GM21381 (cell line): Measurements from ENCODE around the gene PRSS27.
"Not testable (repeated sequence)": the region's sequence is repeated elsewhere in the genome, so short reads cannot be mapped to it uniquely, and the experiment has no call there.

Source experiments
- ATAC-seq: cut with Tn5 transposase; IDR thresholded peaks from one replicate; pipeline ENCODE4 v1.9.1; 2021; ENCODE audit warnings: mild to moderate bottlenecking, moderate library complexity; ENCODE audit not compliant: unreplicated experiment

The PRSS27 gene

DNA sequence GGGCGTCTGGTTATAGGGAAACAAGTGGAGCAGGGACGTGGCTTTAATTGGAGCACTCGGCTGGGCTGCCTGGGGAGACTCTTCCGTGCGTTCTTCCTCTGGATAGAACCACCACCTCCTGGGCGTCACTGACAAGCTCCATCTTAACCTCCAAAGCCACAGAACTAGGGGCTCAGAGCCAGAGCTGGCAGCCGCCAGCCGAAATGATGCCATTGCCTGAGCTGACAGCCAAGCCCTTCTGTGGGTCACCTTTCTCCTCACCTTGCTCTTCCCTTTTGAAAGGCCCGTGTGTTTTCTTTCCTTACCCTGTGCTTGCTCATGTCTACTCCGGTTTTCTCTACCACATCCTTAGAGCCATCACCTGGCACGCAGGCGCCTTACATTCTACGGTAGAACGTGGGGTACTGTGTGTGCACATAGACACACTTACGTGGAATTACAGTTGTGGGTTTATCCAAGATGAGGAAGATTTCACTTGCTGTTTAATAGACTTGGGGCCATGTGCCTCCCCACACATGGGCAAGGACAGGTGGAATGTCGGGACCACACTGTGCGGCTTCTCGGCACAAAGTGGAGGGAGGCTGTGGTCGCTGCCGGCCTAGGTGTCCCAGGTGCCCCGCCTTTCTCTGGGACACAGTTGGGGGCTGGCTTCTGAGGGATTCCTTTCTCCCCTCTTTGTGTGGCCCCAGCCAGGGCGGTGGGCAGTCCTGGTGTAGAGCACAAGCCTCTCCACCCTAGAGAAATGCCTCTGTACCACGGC is 41.6 kb downstream of the PRSS27 start:
- not testable (repeated sequence) for ATAC-seq

- not testable (repeated sequence) for ATAC-seq
Observed at GRCh38 chr16:2676937-2677336, 43.1 kb downstream of the PRSS27 start.

DNA sequence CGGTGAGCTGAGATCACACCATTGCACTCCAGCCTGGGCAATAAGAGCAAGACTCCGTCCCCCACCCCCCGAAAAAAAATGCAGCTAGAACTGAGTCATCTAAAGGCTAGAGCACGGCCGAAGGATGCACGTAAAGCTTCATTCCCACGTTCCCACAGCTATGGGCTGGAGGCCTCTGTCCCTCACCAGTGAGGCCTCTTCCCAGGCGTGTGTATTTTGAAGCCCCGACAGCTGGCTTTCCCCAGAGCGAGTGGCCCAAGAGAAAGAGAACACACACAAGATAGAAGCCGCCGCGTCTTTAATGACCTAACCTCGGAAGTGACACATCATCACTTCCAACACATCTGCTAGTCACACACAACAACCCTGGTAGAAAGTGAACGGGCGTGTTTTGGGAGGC is 44.3 kb downstream of the PRSS27 start:
- ATAC-seq, result no peak

DNA sequence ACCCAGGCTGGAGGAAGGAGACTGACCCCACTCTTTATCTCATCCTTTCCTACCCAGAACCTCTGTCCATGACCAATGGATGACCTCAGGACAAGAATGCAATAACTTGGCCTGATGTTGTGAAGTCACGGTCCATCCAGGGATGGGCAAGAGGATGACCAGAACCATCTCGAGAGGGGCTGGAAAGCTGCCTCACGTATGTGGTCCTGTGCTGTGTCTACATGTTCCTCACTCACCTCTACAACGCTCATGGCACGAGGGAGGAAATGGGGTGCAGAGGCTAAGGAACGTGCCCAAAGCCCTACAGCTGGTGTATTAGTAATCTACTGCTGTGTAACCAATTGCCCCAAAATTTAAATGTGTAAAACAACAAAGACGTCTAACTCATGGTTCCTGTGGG is 45.0 kb downstream of the PRSS27 start:
- ATAC-seq, result no peak

- peak; percentile 87 for ATAC-seq
Observed at GRCh38 chr16:2673066-2673999, 46.7 kb downstream of the PRSS27 start.

DNA sequence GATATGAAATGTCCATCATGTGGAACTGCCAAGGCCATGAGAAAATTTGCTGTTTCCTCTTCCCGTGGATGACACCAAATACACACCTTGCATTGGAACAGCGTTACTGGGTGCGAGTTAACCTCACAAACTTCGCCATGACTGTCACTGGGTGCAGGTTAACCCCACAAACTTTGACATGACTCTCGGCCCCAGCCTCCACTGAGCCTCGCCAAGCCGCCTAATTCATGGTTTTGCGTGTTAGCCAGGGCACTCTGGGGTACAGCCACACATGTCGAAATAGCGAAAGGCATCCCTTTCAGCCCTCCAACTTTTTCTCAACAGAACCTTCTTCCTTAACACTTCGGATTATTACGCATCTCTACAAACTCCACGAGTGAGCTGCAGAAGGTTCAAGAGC is 48.3 kb downstream of the PRSS27 start:
- ATAC-seq, result no peak

DNA sequence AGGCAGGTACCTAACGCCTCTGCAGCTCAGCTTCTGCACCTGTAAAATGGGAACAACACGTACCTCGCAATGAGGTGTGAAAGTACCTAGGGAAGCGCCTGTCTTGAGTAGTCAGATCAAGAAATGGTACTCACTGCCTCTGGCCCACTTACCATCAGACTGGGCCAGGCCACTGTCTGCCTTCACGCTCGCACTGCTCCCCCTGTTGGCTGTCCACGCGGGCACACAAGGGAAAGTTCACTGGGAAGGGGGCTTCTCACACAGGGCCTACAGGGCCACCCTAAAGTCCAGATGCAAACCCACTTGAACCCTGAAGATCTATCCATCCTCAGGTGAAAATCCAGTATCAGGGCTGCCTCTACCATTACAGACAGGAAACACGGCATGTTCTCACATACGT is 48.8 kb downstream of the PRSS27 start:
- ATAC-seq, result not testable (repeated sequence)

DNA sequence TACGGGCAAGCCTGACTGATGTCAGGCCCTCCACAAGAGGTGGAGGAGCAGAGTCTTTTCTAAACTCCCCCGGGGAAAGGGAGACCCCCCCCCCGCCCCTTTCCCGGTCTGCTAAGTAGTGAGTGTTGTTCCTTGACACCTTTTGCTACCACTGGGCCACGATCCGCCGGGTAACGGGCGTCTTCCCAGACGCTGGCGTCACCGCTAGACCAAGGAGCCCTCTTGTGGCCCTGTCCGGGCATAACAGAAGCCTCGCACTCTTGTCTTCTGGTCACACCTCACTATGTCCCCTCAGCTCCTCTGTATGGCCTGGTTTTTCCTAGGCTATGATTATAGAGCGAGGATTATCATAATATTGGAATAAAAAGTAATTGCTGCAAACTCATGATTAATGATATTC is 50.0 kb downstream of the PRSS27 start:
- ATAC-seq, result not testable (repeated sequence)

DNA sequence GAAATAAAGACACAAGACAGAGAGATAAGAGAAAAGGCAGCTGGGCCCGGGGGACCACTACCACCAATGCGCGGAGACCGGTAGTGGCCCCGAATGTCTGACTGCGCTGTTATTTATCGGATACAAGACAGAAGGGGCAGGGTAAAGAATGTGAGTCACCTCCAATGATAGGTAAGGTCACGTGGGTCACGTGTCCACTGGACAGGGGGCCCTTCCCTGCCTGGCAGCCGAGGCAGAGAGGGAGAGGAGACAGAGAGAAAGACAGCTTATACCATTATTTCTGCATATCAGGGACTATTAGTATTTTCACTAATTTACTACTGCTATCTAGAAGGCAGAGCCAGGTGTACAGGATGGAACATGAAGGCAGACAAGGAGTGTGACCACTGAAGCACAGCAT is 50.4 kb downstream of the PRSS27 start:
- ATAC-seq, result not testable (repeated sequence)

DNA sequence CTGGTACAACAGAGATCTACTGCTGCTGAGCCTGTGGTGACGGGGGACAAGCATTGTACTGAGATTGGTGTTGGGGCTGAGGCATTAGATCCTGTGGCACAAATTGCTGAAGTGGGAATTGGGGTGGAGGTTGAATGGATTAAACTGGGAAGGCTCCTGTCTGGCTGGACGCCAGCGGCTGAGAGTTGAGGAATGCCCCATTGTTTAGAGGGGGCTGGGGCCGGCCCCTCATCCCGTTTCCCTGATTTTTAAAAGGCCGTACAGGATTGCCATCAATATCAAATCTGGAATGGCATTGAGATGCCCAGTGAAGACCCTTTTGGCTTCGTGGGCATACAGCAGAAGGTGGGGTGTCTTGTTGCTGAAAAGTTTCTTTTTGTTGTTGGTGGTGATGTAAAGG is 53.4 kb downstream of the PRSS27 start:
- ATAC-seq, result not testable (repeated sequence)

GRCh38 chr16:2664574-2664982 is 55.4 kb downstream of the PRSS27 start:
- no peak for ATAC-seq

- ATAC-seq, result no peak
Observed at GRCh38 chr16:2663553-2664546, 56.2 kb downstream of the PRSS27 start.
